ENCODE data around the gene LAS1L.

- no peak for TF ChIP-seq EZH2phosphoT487 (IDR thresholded peaks at IDR 0.05; ENCODE audit: borderline replicate concordance, low read depth, low read length)
- TF ChIP-seq CTCF (conservative IDR thresholded peaks at IDR 0.05; ENCODE audit: low read length), result no peak
Observed at GRCh38 chrX:65537229-65537628, 2.6 kb upstream of the LAS1L start.

All from OCI-LY7 (cell line).